Fibroblast of villous mesenchyme (primary cell): Measurements from ENCODE around the gene LPXN. TPM values are rescaled to one million over a fixed set of nuclear protein-coding genes. Genes with fewer than 3 reads are reported as not detected.

Experiments used
- DNase-seq: peaks from one replicate; pipeline ENCODE4 v3.0.0-alpha.2; 2010; ENCODE audit warnings: low read depth
- H3K4me3 ChIP-seq: 2 replicates; pipeline ENCODE4 v1.5.1; 2011; ENCODE audit warnings: low read depth, mild to moderate bottlenecking, low read length
- CTCF ChIP-seq: IDR thresholded peaks from 2 replicates; pipeline ENCODE4 v1.5.1; 2012; ENCODE audit warnings: low read depth, mild to moderate bottlenecking, low read length; ENCODE audit not compliant: insufficient read depth
- total RNA-seq: library from RNA; depleted of rRNA; stranded (reverse); fragments of >200 nt; gene quantifications from 2 replicates; pipeline ENCODE4 v1.2.3, GENCODE V29; 2012

The LPXN gene
- total RNA-seq, 1 donor = 3.5 TPM

GRCh38 chr11:58582437-58582836 lies 6.8 kb upstream of the LPXN start:
- no peak for DNase-seq
- TF ChIP-seq CTCF = no peak
- no peak overlapping the region for H3K4me3 ChIP-seq

GRCh38 chr11:58580311-58580710 lies 4.7 kb upstream of the LPXN start:
- peak overlapping the region; percentile 77 for H3K4me3 ChIP-seq
- TF ChIP-seq CTCF = no peak
- DNase-seq = no peak

- TF ChIP-seq CTCF = peak; percentile 69
- DNase-seq = peak; percentile 92
- peak overlapping the region; percentile 77 for H3K4me3 ChIP-seq
Observed at GRCh38 chr11:58579192-58580129, 3.8 kb upstream of the LPXN start.

GRCh38 chr11:58578635-58579191 lies 3.1 kb upstream of the LPXN start, which contains the start of gene ZFP91:
ZFP91 (plus strand) TSS chr11:58579063; CDS start chr11:58579282, 219 bp downstream.
- peak within 1 kb of the TSS; percentile 77 for H3K4me3 ChIP-seq
- peak; percentile 99 for DNase-seq
- no peak for TF ChIP-seq CTCF

- TF ChIP-seq CTCF = no peak
- peak; percentile 99 for DNase-seq
Observed at GRCh38 chr11:58578136-58578634, 2.5 kb upstream of the LPXN start.

GRCh38 chr11:58577555-58578135 lies 2.0 kb upstream of the LPXN start:
- DNase-seq = peak; percentile 92
- no peak for TF ChIP-seq CTCF
- peak overlapping the region; percentile 77 for H3K4me3 ChIP-seq

More at GRCh38 chr11:58578136-58578634, 2.5 kb upstream of the LPXN start:
- peak overlapping the region; percentile 77 for H3K4me3 ChIP-seq
